SK-N-SH treated with all-trans-retinoic acid at 6 μM for 48 hours (cell line): ENCODE results near the gene ZNF736.

Experiments
- ARNTL ChIP-seq: fragments of 450-650 bp; formaldehyde crosslinking; IDR thresholded peaks from 2 replicates; pipeline ENCODE4 v1.5.0; 2020; ENCODE audit warnings: low read depth, mild to moderate bottlenecking, moderate library complexity, borderline replicate concordance
- BACH2 ChIP-seq: fragments of 250-450 bp; sonication (Bioruptor Pico); IDR thresholded peaks from 2 replicates; pipeline ENCODE4 v1.9.0; 2021; ENCODE audit warnings: mild to moderate bottlenecking, borderline replicate concordance
- RARB ChIP-seq: fragments of 250-450 bp; sonication (Bioruptor Pico); IDR thresholded peaks from 2 replicates; pipeline ENCODE4 v1.8.0; 2021; ENCODE audit warnings: mild to moderate bottlenecking, moderate library complexity
- ZFP3 ChIP-seq: fragments of 250-450 bp; sonication (Bioruptor Pico); IDR thresholded peaks from 2 replicates; pipeline ENCODE4 v1.5.0; 2020; ENCODE audit warnings: mild to moderate bottlenecking, moderate library complexity
- ZNF565 ChIP-seq: fragments of 450-650 bp; formaldehyde crosslinking; conservative IDR thresholded peaks from 2 replicates; pipeline ENCODE4 v1.5.0; 2020; ENCODE audit warnings: low read depth, mild to moderate bottlenecking, moderate library complexity
- ZNF70 ChIP-seq: fragments of 450-650 bp; formaldehyde crosslinking; IDR thresholded peaks from 2 replicates; pipeline ENCODE4 v1.5.0; 2020; ENCODE audit warnings: mild to moderate bottlenecking, moderate library complexity
- ZNF8 ChIP-seq: fragments of 450-650 bp; formaldehyde crosslinking; IDR thresholded peaks from 2 replicates; pipeline ENCODE4 v1.5.0; 2020; ENCODE audit warnings: mild to moderate bottlenecking, moderate library complexity
- TF ChIP-seq, protein P1 (sequence below): fragments of 250-450 bp; sonication (Bioruptor Pico); IDR thresholded peaks from 2 replicates; pipeline ENCODE4 v1.8.0; 2020; ENCODE audit warnings: mild to moderate bottlenecking, moderate library complexity, borderline replicate concordance
- TF ChIP-seq, protein P2 (sequence below): fragments of 250-450 bp; sonication (Bioruptor Pico); IDR thresholded peaks from 2 replicates; pipeline ENCODE4 v1.5.1; 2020; ENCODE audit warnings: low read depth, mild to moderate bottlenecking, moderate library complexity
- TF ChIP-seq, protein P3 (sequence below): fragments of 250-450 bp; sonication (Bioruptor Pico); IDR thresholded peaks from 2 replicates; pipeline ENCODE4 v1.8.0; 2021; ENCODE audit warnings: low read depth, mild to moderate bottlenecking, moderate library complexity, borderline replicate concordance

DNA sequence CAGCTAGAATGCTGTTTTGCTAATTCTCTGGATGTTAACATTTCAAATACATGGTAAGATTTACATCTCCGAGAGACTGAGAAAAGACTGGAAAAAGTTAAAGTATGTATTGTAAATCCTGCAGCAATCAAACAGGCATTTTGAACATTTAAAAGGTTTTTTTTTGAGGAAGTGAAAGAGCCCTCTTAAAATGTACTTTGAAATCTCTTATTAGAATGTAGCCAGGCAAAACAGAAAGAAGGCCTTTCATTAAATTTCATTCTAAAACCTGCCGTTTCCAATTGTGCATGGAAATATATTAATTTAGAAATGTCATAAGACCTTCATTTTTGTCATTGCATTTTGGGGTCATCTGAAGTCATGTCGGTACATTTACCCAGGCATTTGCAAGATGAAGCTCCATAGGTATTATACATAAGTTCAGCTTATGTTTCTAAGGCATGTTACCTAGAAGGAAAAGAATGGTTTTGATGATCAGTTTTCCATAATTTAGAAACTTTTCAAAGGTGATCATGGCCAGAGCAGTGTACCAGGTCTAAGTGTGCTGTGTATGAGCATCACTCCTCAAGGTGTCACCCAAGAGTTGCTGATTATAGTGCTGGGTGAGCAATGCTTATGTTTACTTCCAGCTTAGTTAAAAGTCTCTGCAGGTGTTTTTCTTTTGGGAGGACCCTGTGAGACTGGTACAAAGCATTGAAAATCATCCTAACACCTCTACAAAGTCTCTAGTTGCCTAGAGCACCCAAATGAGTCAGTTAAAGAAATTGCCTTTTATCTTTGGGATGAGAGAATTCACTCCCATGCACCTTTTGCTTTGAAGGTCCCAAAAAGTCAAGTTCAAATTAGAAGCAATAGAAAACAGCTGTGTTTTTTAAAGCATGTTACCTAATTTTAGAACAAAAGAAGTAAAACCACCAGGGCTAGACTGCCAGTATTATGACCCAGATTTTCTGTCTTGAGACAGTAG lies 7.1 kb downstream of the ZNF736 start:
- TF ChIP-seq ARNTL (CRISPR knock-in tag) (no peak), ZNF8 (CRISPR knock-in tag) (no peak), RARB (CRISPR knock-in tag) (no peak), BACH2 (CRISPR knock-in tag) (no peak), ZFP3 (CRISPR knock-in tag) (no peak), ZNF70 (no peak), ZNF565 (no peak)
- TF ChIP-seq, protein P1, sequence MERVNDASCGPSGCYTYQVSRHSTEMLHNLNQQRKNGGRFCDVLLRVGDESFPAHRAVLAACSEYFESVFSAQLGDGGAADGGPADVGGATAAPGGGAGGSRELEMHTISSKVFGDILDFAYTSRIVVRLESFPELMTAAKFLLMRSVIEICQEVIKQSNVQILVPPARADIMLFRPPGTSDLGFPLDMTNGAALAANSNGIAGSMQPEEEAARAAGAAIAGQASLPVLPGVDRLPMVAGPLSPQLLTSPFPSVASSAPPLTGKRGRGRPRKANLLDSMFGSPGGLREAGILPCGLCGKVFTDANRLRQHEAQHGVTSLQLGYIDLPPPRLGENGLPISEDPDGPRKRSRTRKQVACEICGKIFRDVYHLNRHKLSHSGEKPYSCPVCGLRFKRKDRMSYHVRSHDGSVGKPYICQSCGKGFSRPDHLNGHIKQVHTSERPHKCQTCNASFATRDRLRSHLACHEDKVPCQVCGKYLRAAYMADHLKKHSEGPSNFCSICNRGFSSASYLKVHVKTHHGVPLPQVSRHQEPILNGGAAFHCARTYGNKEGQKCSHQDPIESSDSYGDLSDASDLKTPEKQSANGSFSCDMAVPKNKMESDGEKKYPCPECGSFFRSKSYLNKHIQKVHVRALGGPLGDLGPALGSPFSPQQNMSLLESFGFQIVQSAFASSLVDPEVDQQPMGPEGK: no peak
- TF ChIP-seq, protein P2, sequence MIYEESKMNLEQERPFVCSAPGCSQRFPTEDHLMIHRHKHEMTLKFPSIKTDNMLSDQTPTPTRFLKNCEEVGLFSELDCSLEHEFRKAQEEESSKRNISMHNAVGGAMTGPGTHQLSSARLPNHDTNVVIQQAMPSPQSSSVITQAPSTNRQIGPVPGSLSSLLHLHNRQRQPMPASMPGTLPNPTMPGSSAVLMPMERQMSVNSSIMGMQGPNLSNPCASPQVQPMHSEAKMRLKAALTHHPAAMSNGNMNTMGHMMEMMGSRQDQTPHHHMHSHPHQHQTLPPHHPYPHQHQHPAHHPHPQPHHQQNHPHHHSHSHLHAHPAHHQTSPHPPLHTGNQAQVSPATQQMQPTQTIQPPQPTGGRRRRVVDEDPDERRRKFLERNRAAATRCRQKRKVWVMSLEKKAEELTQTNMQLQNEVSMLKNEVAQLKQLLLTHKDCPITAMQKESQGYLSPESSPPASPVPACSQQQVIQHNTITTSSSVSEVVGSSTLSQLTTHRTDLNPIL (CRISPR knock-in tag): no peak
- TF ChIP-seq, protein P3, sequence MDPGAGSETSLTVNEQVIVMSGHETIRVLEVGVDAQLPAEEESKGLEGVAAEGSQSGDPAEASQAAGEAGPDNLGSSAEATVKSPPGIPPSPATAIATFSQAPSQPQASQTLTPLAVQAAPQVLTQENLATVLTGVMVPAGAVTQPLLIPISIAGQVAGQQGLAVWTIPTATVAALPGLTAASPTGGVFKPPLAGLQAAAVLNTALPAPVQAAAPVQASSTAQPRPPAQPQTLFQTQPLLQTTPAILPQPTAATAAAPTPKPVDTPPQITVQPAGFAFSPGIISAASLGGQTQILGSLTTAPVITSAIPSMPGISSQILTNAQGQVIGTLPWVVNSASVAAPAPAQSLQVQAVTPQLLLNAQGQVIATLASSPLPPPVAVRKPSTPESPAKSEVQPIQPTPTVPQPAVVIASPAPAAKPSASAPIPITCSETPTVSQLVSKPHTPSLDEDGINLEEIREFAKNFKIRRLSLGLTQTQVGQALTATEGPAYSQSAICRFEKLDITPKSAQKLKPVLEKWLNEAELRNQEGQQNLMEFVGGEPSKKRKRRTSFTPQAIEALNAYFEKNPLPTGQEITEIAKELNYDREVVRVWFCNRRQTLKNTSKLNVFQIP (CRISPR knock-in tag): no peak
